ENCODE data around the gene EXOC3L1. TPM values are rescaled to one million over a fixed set of nuclear protein-coding genes. Genes with fewer than 3 reads are reported as not detected.

Gene EXOC3L1
- total and polyA plus RNA-seq, 2 of the 13 experiments (the other 11 are each of a cell fraction or from before 2014, with no cell fraction given): 0.12 TPM; not detected in 1

DNA sequence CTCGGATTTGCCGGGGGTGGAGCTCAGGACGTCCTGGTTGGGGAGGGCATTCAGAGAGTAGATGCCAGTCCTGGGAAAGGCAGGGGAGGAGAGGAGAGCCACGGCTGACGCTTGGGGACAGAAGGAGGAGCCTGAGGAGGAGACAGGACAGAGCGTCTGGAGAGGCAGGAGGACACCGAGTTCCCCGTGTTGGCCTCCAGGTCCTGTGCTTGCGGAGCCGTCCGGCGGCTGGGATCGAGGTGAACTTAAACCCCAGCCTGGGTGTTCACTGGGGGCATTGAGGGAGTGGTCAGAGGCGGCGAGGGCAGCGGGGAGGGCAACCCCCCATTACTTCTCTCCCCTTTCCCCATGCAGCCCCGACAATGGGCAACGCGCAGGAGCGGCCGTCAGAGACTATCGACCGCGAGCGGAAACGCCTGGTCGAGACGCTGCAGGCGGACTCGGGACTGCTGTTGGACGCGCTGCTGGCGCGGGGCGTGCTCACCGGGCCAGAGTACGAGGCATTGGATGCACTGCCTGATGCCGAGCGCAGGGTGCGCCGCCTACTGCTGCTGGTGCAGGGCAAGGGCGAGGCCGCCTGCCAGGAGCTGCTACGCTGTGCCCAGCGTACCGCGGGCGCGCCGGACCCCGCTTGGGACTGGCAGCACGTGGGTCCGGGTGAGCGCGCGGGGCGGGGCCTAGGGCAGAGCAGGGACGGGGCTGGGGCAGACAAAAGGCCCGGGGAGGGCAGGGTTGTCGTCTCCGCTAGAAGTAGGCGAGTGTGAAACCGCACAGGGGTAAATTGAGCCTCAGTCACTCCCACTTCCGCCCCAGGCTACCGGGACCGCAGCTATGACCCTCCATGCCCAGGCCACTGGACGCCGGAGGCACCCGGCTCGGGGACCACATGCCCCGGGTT, 15.9 kb downstream of the EXOC3L1 start (continued):
- TF ChIP-seq ZNF772 (CRISPR knock-in tag; IDR thresholded peaks at IDR 0.05) (peak; percentile 90), HNF4G (IDR thresholded peaks at IDR 0.05; ENCODE audit: borderline replicate concordance, low read depth, low read length) (0 out of 2 replicates have a peak, but pooled peaks have one; percentile 30), HNF4G (CRISPR knock-in tag; IDR thresholded peaks at IDR 0.05; ENCODE audit: borderline replicate concordance, low read depth) (peak; percentile 92), ZBTB7B (CRISPR knock-in tag; IDR thresholded peaks at IDR 0.05) (peak; percentile 72; the same call in 1 of the 2 replicates), KAT2B (IDR thresholded peaks at IDR 0.05; ENCODE audit: borderline replicate concordance, low read depth, low read length) (no peak), MED13 (CRISPR knock-in tag; IDR thresholded peaks at IDR 0.05) (no peak), ZNF790 (CRISPR knock-in tag; IDR thresholded peaks at IDR 0.05; ENCODE audit: borderline replicate concordance) (peak; percentile 29; the same call in 1 of the 2 replicates), ZMYM2 (CRISPR knock-in tag; IDR thresholded peaks at IDR 0.05) (peak; percentile 52; the same call in 1 of the 2 replicates), PCBP2 (optimal IDR thresholded peaks at IDR 0.05; ENCODE audit: low read depth, low read length, poor library complexity, severe bottlenecking) (no peak), CEBPG (CRISPR knock-in tag; IDR thresholded peaks at IDR 0.05) (peak; percentile 42), ZNF556 (CRISPR knock-in tag; IDR thresholded peaks at IDR 0.05; ENCODE audit: borderline replicate concordance) (peak; percentile 86; the same call in 1 of the 2 replicates), ZNF274 (CRISPR knock-in tag; IDR thresholded peaks at IDR 0.05) (peak; percentile 92; the same call in 1 of the 2 replicates), CBFB (CRISPR knock-in tag; IDR thresholded peaks at IDR 0.05) (peak; percentile 75; the same call in 1 of the 2 replicates), ZNF782 (CRISPR knock-in tag; IDR thresholded peaks at IDR 0.05; ENCODE audit: borderline replicate concordance) (peak; percentile 99), ERF (CRISPR knock-in tag; IDR thresholded peaks at IDR 0.05) (peak; percentile 97), ZNF749 (CRISPR knock-in tag; IDR thresholded peaks at IDR 0.05; ENCODE audit: borderline replicate concordance) (peak; percentile 84; the same call in 1 of the 2 replicates), JDP2 (CRISPR knock-in tag; IDR thresholded peaks at IDR 0.05; ENCODE audit: borderline replicate concordance) (peak; percentile 61; the same call in 1 of the 2 replicates), TAF15 (IDR thresholded peaks at IDR 0.05; ENCODE audit: low read depth, low read length, poor library complexity, severe bottlenecking) (peak; percentile 92), RBAK (CRISPR knock-in tag; IDR thresholded peaks at IDR 0.05) (peak; percentile 66; the same call in 1 of the 2 replicates)
- TF ChIP-seq, protein P1, sequence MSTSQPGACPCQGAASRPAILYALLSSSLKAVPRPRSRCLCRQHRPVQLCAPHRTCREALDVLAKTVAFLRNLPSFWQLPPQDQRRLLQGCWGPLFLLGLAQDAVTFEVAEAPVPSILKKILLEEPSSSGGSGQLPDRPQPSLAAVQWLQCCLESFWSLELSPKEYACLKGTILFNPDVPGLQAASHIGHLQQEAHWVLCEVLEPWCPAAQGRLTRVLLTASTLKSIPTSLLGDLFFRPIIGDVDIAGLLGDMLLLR (CRISPR knock-in tag; IDR thresholded peaks at IDR 0.05): peak; percentile 88
- TF ChIP-seq, protein P2, sequence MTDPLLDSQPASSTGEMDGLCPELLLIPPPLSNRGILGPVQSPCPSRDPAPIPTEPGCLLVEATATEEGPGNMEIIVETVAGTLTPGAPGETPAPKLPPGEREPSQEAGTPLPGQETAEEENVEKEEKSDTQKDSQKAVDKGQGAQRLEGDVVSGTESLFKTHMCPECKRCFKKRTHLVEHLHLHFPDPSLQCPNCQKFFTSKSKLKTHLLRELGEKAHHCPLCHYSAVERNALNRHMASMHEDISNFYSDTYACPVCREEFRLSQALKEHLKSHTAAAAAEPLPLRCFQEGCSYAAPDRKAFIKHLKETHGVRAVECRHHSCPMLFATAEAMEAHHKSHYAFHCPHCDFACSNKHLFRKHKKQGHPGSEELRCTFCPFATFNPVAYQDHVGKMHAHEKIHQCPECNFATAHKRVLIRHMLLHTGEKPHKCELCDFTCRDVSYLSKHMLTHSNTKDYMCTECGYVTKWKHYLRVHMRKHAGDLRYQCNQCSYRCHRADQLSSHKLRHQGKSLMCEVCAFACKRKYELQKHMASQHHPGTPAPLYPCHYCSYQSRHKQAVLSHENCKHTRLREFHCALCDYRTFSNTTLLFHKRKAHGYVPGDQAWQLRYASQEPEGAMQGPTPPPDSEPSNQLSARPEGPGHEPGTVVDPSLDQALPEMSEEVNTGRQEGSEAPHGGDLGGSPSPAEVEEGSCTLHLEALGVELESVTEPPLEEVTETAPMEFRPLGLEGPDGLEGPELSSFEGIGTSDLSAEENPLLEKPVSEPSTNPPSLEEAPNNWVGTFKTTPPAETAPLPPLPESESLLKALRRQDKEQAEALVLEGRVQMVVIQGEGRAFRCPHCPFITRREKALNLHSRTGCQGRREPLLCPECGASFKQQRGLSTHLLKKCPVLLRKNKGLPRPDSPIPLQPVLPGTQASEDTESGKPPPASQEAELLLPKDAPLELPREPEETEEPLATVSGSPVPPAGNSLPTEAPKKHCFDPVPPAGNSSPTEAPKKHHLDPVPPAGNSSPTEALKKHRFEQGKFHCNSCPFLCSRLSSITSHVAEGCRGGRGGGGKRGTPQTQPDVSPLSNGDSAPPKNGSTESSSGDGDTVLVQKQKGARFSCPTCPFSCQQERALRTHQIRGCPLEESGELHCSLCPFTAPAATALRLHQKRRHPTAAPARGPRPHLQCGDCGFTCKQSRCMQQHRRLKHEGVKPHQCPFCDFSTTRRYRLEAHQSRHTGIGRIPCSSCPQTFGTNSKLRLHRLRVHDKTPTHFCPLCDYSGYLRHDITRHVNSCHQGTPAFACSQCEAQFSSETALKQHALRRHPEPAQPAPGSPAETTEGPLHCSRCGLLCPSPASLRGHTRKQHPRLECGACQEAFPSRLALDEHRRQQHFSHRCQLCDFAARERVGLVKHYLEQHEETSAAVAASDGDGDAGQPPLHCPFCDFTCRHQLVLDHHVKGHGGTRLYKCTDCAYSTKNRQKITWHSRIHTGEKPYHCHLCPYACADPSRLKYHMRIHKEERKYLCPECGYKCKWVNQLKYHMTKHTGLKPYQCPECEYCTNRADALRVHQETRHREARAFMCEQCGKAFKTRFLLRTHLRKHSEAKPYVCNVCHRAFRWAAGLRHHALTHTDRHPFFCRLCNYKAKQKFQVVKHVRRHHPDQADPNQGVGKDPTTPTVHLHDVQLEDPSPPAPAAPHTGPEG (CRISPR knock-in tag; IDR thresholded peaks at IDR 0.05): peak; percentile 60; the same call in 1 of the 2 replicates
- TF ChIP-seq, protein P3, sequence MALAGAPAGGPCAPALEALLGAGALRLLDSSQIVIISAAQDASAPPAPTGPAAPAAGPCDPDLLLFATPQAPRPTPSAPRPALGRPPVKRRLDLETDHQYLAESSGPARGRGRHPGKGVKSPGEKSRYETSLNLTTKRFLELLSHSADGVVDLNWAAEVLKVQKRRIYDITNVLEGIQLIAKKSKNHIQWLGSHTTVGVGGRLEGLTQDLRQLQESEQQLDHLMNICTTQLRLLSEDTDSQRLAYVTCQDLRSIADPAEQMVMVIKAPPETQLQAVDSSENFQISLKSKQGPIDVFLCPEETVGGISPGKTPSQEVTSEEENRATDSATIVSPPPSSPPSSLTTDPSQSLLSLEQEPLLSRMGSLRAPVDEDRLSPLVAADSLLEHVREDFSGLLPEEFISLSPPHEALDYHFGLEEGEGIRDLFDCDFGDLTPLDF (CRISPR knock-in tag; IDR thresholded peaks at IDR 0.05): no peak; the same call in 1 of the 2 replicates

Data from HepG2 (cell line).